Caco-2 (cell line): ENCODE results near the gene ZMYND19. TPM values are rescaled to one million over a fixed set of nuclear protein-coding genes. Genes with fewer than 3 reads are reported as not detected.
A peak's percentile ranks its signal among the peaks of the same experiment; 100 is the strongest.

Experiments
- BruUV-seq: library from RNA; stranded (reverse); fragments of 400-500 nt; replicated peaks from 2 replicates; lab custom pipeline; 2021; lab: Mats Ljungman, UMichigan
- CTCF ChIA-PET: fragments of 300-600 bp; sonication (Branson Sonifier 250); formaldehyde crosslinking; loops from one replicate; lab custom pipeline; 2022; ENCODE audit warnings: antibody characterized with exemption; lab: Charles Lee
- POLR2A ChIA-PET: fragments of 300-600 bp; sonication (Branson Sonifier 250); formaldehyde crosslinking; loops from one replicate; lab custom pipeline; 2022; ENCODE audit warnings: antibody characterized with exemption; lab: Charles Lee
- DNase-seq, 2 experiments: peaks; one replicate each; pipeline versions ENCODE4 v3.0.0 to v3.0.0-alpha.2; 2020 to 2022
- H3K27me3 ChIP-seq: replicated peaks from 2 replicates; pipeline ENCODE4 v1.6.0; 2011; ENCODE audit warnings: low read length; ENCODE audit not compliant: control insufficient read depth, insufficient read depth
- H3K36me3 ChIP-seq: 2 replicates; pipeline ENCODE4 v1.5.1; 2011; ENCODE audit warnings: low read length; ENCODE audit not compliant: control insufficient read depth, insufficient read depth
- H3K4me1 ChIP-seq: fragments of 250-450 bp; sonication (Bioruptor Pico); 2 replicates; pipeline ENCODE4 v1.5.1; 2020; ENCODE audit warnings: mild to moderate bottlenecking
- H3K4me3 ChIP-seq: 2 replicates; pipeline ENCODE4 v1.5.1; 2011; ENCODE audit warnings: low read depth, mild to moderate bottlenecking, control low read depth, low read length
- H3K9me3 ChIP-seq: fragments of 250-450 bp; sonication (Bioruptor Pico); 2 replicates; pipeline ENCODE4 v1.5.1; 2020; ENCODE audit warnings: mild to moderate bottlenecking, moderate library complexity
- H3K27ac Mint-ChIP-seq: one replicate; pipeline ENCODE4 v1.8.0; 2022; ENCODE audit warnings: mixed read lengths; ENCODE audit not compliant: unreplicated experiment
- H3K27me3 Mint-ChIP-seq: one replicate; pipeline ENCODE4 v1.8.0; 2022; ENCODE audit warnings: mixed read lengths; ENCODE audit not compliant: insufficient read depth, unreplicated experiment
- H3K36me3 Mint-ChIP-seq: one replicate; pipeline ENCODE4 v1.8.0; 2022; ENCODE audit warnings: mild to moderate bottlenecking, mixed read lengths; ENCODE audit not compliant: insufficient read depth, unreplicated experiment
- H3K4me1 Mint-ChIP-seq: one replicate; pipeline ENCODE4 v1.8.0; 2022; ENCODE audit warnings: low read depth, mixed read lengths; ENCODE audit not compliant: unreplicated experiment
- H3K4me3 Mint-ChIP-seq: one replicate; pipeline ENCODE4 v1.8.0; 2022; ENCODE audit warnings: mild to moderate bottlenecking, moderate library complexity, mixed read lengths; ENCODE audit not compliant: unreplicated experiment
- H3K9me3 Mint-ChIP-seq: one replicate; pipeline ENCODE4 v1.8.0; 2022; ENCODE audit warnings: mixed read lengths; ENCODE audit not compliant: unreplicated experiment
- CTCF ChIP-seq, 2 experiments: fragments of 200-600 bp in 1 of 2; IDR thresholded peaks; 1 replicate in 1 of 2; 2 replicates in 1 of 2; pipeline versions ENCODE4 v1.5.1 to v1.8.0; 2011 to 2022; ENCODE audit warnings: antibody characterized with exemption in 1 of 2, control low read depth in 1 of 2, inconsistent platforms in 1 of 2, low read depth in 1 of 2, low read length in 1 of 2, mild to moderate bottlenecking in 1 of 2, moderate library complexity in 1 of 2; ENCODE audit not compliant: insufficient read depth in 1 of 2, severe bottlenecking in 1 of 2, unreplicated experiment in 1 of 2
- intact Hi-C: fragments of 100-400 bp; cut with micrococcal nuclease; formaldehyde crosslinking; loops from one replicate; pipeline ENCODE4 v1.10.0; 2022; ENCODE audit not compliant: unreplicated experiment
- total RNA-seq: library from RNA; stranded (reverse); gene quantifications from 2 replicates; pipeline ENCODE4 v1.2.3, GENCODE V29; 2022

Gene ZMYND19
- total RNA-seq, 1 experiment from 2014 or later, result 66.3 TPM

- Mint-ChIP-seq H3K9me3 (no peaks in the 10 kb centered on the region), H3K27ac (peak overlapping the region; percentile 84), H3K27me3 (no peaks in the 10 kb centered on the region), H3K4me3 (peak overlapping the region; percentile 76), H3K36me3 (peaks cover 13% of the 10 kb centered on the region), H3K4me1 (peaks cover 19% of the 10 kb centered on the region)
- POLR2A ChIA-PET, result no interaction called here
- no peak for TF ChIP-seq CTCF (IDR thresholded peaks at IDR 0.05; ENCODE audit: insufficient read depth in 1 of 2, low read depth in 1 of 2, low read length in 1 of 2, severe bottlenecking in 1 of 2, unreplicated experiment in 1 of 2)
- CTCF ChIA-PET, result no interaction called here
- intact Hi-C loops, result loop anchor here (5.0 kb wide), 1 partner anchor 54 kb away; the partner anchor contains the start of genes MRPL41 and PNPLA7
- Histone ChIP-seq H3K27me3 (no peaks in the 10 kb centered on the region), H3K4me3 (peak overlapping the region; percentile 85), H3K4me1 (peaks cover 26% of the 10 kb centered on the region), H3K9me3 (no peaks in the 10 kb centered on the region), H3K36me3 (no peaks in the 10 kb centered on the region)
- BruUV-seq, result no TSS peak
- no peak for DNase-seq
These were observed 16.4 kb upstream of the ZMYND19 start for GRCh38 chr9:137606734-137607138.

GRCh38 chr9:137606005-137606621, 15.8 kb upstream of the ZMYND19 start:
- no peak for TF ChIP-seq CTCF (IDR thresholded peaks at IDR 0.05; ENCODE audit: insufficient read depth in 1 of 2, low read depth in 1 of 2, low read length in 1 of 2, severe bottlenecking in 1 of 2, unreplicated experiment in 1 of 2)
- H3K4me1 ChIP-seq, result peaks cover 20% of the 10 kb centered on the region
- H3K27me3 Mint-ChIP-seq, result no peaks in the 10 kb centered on the region
- DNase-seq, result peak in 1 of 2 experiments; percentile 54
- H3K4me1 Mint-ChIP-seq, result peaks cover 14% of the 10 kb centered on the region
- POLR2A ChIA-PET, result interaction anchor here (1.1 to 1.5 kb wide), 2 partner anchors 15 to 147 kb away, joined by 3 to 22 read pairs; partner anchors contain the start of gene ZMYND19
- no peaks in the 10 kb centered on the region for H3K9me3 ChIP-seq
- H3K9me3 Mint-ChIP-seq, result no peaks in the 10 kb centered on the region
- CTCF ChIA-PET, result no interaction called here
- peak overlapping the region; percentile 76 for H3K4me3 Mint-ChIP-seq
- intact Hi-C loops, result loop anchor here (5.0 kb wide), 1 partner anchor 54 kb away; the partner anchor contains the start of genes MRPL41 and PNPLA7
- H3K27me3 ChIP-seq, result no peaks in the 10 kb centered on the region
- H3K36me3 Mint-ChIP-seq, result peaks cover 7% of the 10 kb centered on the region
- peak overlapping the region; percentile 84 for H3K27ac Mint-ChIP-seq
- H3K4me3 ChIP-seq, result peak overlapping the region; percentile 85
- no peaks in the 10 kb centered on the region for H3K36me3 ChIP-seq
- BruUV-seq, result no TSS peak

- Mint-ChIP-seq H3K36me3 (peaks cover 6% of the 10 kb centered on the region), H3K9me3 (no peaks in the 10 kb centered on the region), H3K27me3 (no peaks in the 10 kb centered on the region), H3K4me1 (peaks cover 14% of the 10 kb centered on the region), H3K4me3 (peak within 1 kb of the TSS; percentile 76), H3K27ac (peak within 1 kb of the TSS; percentile 84)
- Histone ChIP-seq H3K9me3 (no peaks in the 10 kb centered on the region), H3K4me3 (peak within 1 kb of the TSS; percentile 85), H3K36me3 (no peaks in the 10 kb centered on the region), H3K27me3 (no peaks in the 10 kb centered on the region), H3K4me1 (peaks cover 16% of the 10 kb centered on the region)
- POLR2A ChIA-PET, result interaction anchor here (0.6 to 1.5 kb wide), 8 partner anchors 13 to 488 kb away, joined by 3 to 25 read pairs (median 5); partner anchors contain the start of genes EHMT1 and ZMYND19
- no peak for TF ChIP-seq CTCF (IDR thresholded peaks at IDR 0.05; ENCODE audit: insufficient read depth in 1 of 2, low read depth in 1 of 2, low read length in 1 of 2, severe bottlenecking in 1 of 2, unreplicated experiment in 1 of 2)
- no TSS peak for BruUV-seq
- DNase-seq, result peak; percentile 95 to 98
- intact Hi-C loops, result loop anchor here (2.0 to 5.0 kb wide), 2 partner anchors 15 to 53 kb away; partner anchors contain the start of genes MRPL41, PNPLA7 and ZMYND19
- CTCF ChIA-PET, result interaction anchor here (0.6 to 1.2 kb wide), 5 partner anchors 14 to 616 kb away, joined by 3 to 4 read pairs (median 3); partner anchors contain the start of genes ENTPD8 and ZMYND19
These were observed 15.1 kb upstream of the ZMYND19 start, which contains the start of gene ARRDC1 for GRCh38 chr9:137605121-137606004. Gene ARRDC1 (plus strand): TSS chr9:137605686. CDS start chr9:137605718, 32 bp downstream.
